Measurements from ENCODE around the gene PRKX. TPM values are rescaled to one million over a fixed set of nuclear protein-coding genes. Genes with fewer than 3 reads are reported as not detected.

The PRKX gene
- total and polyA plus RNA-seq, 2 of the 8 experiments (the other 6 are each of a cell fraction or from before 2014, with no cell fraction given) = 19.4 to 55.3 TPM

DNA sequence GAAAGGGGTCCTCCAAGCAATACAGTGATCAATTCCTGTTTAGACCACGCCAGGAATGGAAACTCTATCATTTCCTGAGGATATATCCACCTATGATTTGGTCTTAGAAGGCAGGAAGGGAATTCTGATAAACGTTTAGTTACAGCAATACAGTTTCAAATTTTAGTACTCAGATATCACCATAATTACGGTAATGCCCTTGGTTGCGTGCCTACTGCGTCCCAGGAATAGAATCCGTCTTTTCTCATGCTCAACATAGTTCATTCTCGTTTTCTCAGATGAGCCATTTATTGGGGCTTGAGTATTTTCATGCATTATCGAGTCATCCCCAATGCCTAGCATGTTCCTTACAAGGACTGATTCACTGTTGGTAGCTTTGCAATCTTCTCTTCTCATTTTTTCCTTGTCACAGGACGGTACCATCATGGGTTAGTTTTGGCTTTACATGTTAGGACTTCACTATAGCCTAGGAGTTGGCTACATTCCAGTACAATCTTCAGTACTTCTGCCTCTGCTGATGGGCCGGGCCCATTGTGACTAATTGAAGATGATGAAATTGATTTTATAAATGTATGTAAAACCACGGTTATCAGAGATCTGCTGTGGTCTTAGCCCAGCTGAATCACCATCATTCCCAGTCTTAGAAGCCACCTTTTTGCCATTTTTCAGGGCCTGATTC lies 4.4 kb upstream of the PRKX start (continued):
- TF ChIP-seq, protein P1, sequence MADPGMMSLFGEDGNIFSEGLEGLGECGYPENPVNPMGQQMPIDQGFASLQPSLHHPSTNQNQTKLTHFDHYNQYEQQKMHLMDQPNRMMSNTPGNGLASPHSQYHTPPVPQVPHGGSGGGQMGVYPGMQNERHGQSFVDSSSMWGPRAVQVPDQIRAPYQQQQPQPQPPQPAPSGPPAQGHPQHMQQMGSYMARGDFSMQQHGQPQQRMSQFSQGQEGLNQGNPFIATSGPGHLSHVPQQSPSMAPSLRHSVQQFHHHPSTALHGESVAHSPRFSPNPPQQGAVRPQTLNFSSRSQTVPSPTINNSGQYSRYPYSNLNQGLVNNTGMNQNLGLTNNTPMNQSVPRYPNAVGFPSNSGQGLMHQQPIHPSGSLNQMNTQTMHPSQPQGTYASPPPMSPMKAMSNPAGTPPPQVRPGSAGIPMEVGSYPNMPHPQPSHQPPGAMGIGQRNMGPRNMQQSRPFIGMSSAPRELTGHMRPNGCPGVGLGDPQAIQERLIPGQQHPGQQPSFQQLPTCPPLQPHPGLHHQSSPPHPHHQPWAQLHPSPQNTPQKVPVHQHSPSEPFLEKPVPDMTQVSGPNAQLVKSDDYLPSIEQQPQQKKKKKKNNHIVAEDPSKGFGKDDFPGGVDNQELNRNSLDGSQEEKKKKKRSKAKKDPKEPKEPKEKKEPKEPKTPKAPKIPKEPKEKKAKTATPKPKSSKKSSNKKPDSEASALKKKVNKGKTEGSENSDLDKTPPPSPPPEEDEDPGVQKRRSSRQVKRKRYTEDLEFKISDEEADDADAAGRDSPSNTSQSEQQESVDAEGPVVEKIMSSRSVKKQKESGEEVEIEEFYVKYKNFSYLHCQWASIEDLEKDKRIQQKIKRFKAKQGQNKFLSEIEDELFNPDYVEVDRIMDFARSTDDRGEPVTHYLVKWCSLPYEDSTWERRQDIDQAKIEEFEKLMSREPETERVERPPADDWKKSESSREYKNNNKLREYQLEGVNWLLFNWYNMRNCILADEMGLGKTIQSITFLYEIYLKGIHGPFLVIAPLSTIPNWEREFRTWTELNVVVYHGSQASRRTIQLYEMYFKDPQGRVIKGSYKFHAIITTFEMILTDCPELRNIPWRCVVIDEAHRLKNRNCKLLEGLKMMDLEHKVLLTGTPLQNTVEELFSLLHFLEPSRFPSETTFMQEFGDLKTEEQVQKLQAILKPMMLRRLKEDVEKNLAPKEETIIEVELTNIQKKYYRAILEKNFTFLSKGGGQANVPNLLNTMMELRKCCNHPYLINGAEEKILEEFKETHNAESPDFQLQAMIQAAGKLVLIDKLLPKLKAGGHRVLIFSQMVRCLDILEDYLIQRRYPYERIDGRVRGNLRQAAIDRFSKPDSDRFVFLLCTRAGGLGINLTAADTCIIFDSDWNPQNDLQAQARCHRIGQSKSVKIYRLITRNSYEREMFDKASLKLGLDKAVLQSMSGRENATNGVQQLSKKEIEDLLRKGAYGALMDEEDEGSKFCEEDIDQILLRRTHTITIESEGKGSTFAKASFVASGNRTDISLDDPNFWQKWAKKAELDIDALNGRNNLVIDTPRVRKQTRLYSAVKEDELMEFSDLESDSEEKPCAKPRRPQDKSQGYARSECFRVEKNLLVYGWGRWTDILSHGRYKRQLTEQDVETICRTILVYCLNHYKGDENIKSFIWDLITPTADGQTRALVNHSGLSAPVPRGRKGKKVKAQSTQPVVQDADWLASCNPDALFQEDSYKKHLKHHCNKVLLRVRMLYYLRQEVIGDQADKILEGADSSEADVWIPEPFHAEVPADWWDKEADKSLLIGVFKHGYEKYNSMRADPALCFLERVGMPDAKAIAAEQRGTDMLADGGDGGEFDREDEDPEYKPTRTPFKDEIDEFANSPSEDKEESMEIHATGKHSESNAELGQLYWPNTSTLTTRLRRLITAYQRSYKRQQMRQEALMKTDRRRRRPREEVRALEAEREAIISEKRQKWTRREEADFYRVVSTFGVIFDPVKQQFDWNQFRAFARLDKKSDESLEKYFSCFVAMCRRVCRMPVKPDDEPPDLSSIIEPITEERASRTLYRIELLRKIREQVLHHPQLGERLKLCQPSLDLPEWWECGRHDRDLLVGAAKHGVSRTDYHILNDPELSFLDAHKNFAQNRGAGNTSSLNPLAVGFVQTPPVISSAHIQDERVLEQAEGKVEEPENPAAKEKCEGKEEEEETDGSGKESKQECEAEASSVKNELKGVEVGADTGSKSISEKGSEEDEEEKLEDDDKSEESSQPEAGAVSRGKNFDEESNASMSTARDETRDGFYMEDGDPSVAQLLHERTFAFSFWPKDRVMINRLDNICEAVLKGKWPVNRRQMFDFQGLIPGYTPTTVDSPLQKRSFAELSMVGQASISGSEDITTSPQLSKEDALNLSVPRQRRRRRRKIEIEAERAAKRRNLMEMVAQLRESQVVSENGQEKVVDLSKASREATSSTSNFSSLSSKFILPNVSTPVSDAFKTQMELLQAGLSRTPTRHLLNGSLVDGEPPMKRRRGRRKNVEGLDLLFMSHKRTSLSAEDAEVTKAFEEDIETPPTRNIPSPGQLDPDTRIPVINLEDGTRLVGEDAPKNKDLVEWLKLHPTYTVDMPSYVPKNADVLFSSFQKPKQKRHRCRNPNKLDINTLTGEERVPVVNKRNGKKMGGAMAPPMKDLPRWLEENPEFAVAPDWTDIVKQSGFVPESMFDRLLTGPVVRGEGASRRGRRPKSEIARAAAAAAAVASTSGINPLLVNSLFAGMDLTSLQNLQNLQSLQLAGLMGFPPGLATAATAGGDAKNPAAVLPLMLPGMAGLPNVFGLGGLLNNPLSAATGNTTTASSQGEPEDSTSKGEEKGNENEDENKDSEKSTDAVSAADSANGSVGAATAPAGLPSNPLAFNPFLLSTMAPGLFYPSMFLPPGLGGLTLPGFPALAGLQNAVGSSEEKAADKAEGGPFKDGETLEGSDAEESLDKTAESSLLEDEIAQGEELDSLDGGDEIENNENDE (IDR thresholded peaks at IDR 0.05; ENCODE audit: insufficient replicate concordance, low read length) = peak; percentile 97
